CD8-positive, alpha-beta memory T cell (primary cell): ENCODE measurements around the gene SDCCAG8. TPM values are rescaled to one million over a fixed set of nuclear protein-coding genes. Genes with fewer than 3 reads are reported as not detected.

Experiments used
- CTCF ChIA-PET: fragments of 350-600 bp; sonication (Branson Sonifier 250); formaldehyde crosslinking; loops from one replicate; lab custom pipeline; 2021; ENCODE audit warnings: antibody characterized with exemption; lab: Charles Lee
- POLR2A ChIA-PET: fragments of 350-600 bp; sonication (Branson Sonifier 250); formaldehyde crosslinking; loops from one replicate; lab custom pipeline; 2021; ENCODE audit warnings: antibody characterized with exemption; lab: Charles Lee
- DNase-seq, 5 donors: peaks; one replicate each; pipeline versions ENCODE4 v3.0.0 to v3.0.0-alpha.2; 2020 to 2022; ENCODE audit warnings: mixed read lengths in 1 of 5
- H3K27ac ChIP-seq: one replicate; pipeline ENCODE4 v1.7.0; 2013; ENCODE audit warnings: low read depth, mild to moderate bottlenecking, low read length, moderate library complexity
- H3K27me3 ChIP-seq: 2 replicates; pipeline ENCODE4 v1.7.0; 2013; ENCODE audit warnings: low read length, mild to moderate bottlenecking; ENCODE audit not compliant: insufficient read depth, poor library complexity, severe bottlenecking
- H3K36me3 ChIP-seq: 2 replicates; pipeline ENCODE4 v1.7.0; 2013; ENCODE audit warnings: mild to moderate bottlenecking, low read length, moderate library complexity; ENCODE audit not compliant: insufficient read depth
- H3K4me1 ChIP-seq: 2 replicates; pipeline ENCODE4 v1.7.0; 2013; ENCODE audit warnings: mild to moderate bottlenecking, low read length, moderate library complexity; ENCODE audit not compliant: insufficient read depth
- H3K4me3 ChIP-seq: 2 replicates; pipeline ENCODE4 v1.7.0; 2013; ENCODE audit warnings: mild to moderate bottlenecking, low read length
- H3K9me3 ChIP-seq: 2 replicates; pipeline ENCODE4 v1.7.0; 2013; ENCODE audit warnings: mild to moderate bottlenecking, low read length
- H3K27ac Mint-ChIP-seq, 8 donors: one replicate each; pipeline ENCODE4 v1.8.0; 2020 to 2021; ENCODE audit warnings: mixed read lengths in 8 of 8, mild to moderate bottlenecking in 6 of 8, inconsistent platforms in 3 of 8, moderate library complexity in 3 of 8
- H3K27me3 Mint-ChIP-seq, 2 donors: one replicate each; pipeline ENCODE4 v1.8.0; 2020 to 2021; ENCODE audit warnings: mixed read lengths in 2 of 2, mild to moderate bottlenecking in 1 of 2, moderate library complexity in 1 of 2
- H3K36me3 Mint-ChIP-seq, 3 donors: one replicate each; pipeline ENCODE4 v1.8.0; 2020 to 2021; ENCODE audit warnings: mixed read lengths in 3 of 3, inconsistent platforms in 1 of 3, mild to moderate bottlenecking in 1 of 3
- H3K4me1 Mint-ChIP-seq, 3 donors: one replicate each; pipeline ENCODE4 v1.8.0; 2020 to 2021; ENCODE audit warnings: mixed read lengths in 3 of 3, inconsistent platforms in 1 of 3, mild to moderate bottlenecking in 1 of 3
- H3K4me3 Mint-ChIP-seq, 7 donors: one replicate each; pipeline ENCODE4 v1.8.0; 2020 to 2021; ENCODE audit warnings: mixed read lengths in 7 of 7, mild to moderate bottlenecking in 6 of 7, moderate library complexity in 4 of 7, inconsistent platforms in 2 of 7
- H3K9me3 Mint-ChIP-seq, 5 donors: one replicate each; pipeline ENCODE4 v1.8.0; 2020 to 2022; ENCODE audit warnings: mixed read lengths in 5 of 5, mild to moderate bottlenecking in 3 of 5, moderate library complexity in 2 of 5, inconsistent platforms in 1 of 5
- polyA plus RNA-seq: library from polyadenylated mRNA; unstranded; fragments of 300-500 nt; fragmentation: Illumina TruSeq; gene quantifications from one replicate; pipeline ENCODE4 v1.2.3, GENCODE V29; 2021
- total RNA-seq, 2 experiments: library from RNA; stranded (reverse); gene quantifications; one replicate each; pipeline ENCODE4 v1.2.3, GENCODE V29; 2021

SDCCAG8 gene
- total and polyA plus RNA-seq, 3 experiments from 2014 or later = 17.8 to 22.3 (median 18.3) TPM

- H3K4me1 Mint-ChIP-seq = peaks cover 18 to 47% (median 45%) of the 10 kb centered on the region in 3 donors
- peaks cover 0 to 1% (median 0%) of the 10 kb centered on the region in 3 donors for H3K36me3 Mint-ChIP-seq
- Histone ChIP-seq H3K4me3 (no peak overlapping the region), H3K36me3 (no peaks in the 10 kb centered on the region), H3K4me1 (peaks cover 3% of the 10 kb centered on the region), H3K27ac (no peak overlapping the region), H3K9me3 (no peaks in the 10 kb centered on the region), H3K27me3 (no peaks in the 10 kb centered on the region)
- ChIA-PET CTCF (no interaction called here), POLR2A (no interaction called here)
- H3K4me3 Mint-ChIP-seq = no peak overlapping the region
- DNase-seq = no peak
- H3K27ac Mint-ChIP-seq = peak overlapping the region in 1 of 8 donors; percentile 9
- no peaks in the 10 kb centered on the region for H3K9me3 Mint-ChIP-seq
- peaks cover 0 to 1% of the 10 kb centered on the region in 2 donors for H3K27me3 Mint-ChIP-seq
Measured at GRCh38 chr1:243247901-243248300, 7.9 kb upstream of the SDCCAG8 start.

GRCh38 chr1:243249214-243249613, 6.6 kb upstream of the SDCCAG8 start:
- H3K27ac ChIP-seq = no peak overlapping the region
- H3K27me3 ChIP-seq = no peaks in the 10 kb centered on the region
- ChIA-PET POLR2A (no interaction called here), CTCF (no interaction called here)
- DNase-seq = no peak
- peaks cover 0 to 2% (median 0%) of the 10 kb centered on the region in 3 donors for H3K36me3 Mint-ChIP-seq
- H3K9me3 Mint-ChIP-seq = no peaks in the 10 kb centered on the region
- peaks cover 0 to 2% of the 10 kb centered on the region in 2 donors for H3K27me3 Mint-ChIP-seq
- peaks cover 29 to 61% (median 55%) of the 10 kb centered on the region in 3 donors for H3K4me1 Mint-ChIP-seq
- no peak overlapping the region for H3K27ac Mint-ChIP-seq
- H3K4me1 ChIP-seq = peaks cover 13% of the 10 kb centered on the region
- no peaks in the 10 kb centered on the region for H3K9me3 ChIP-seq
- no peak overlapping the region for H3K4me3 ChIP-seq
- H3K4me3 Mint-ChIP-seq = no peak overlapping the region
- H3K36me3 ChIP-seq = no peaks in the 10 kb centered on the region

- CTCF ChIA-PET = no interaction called here
- peaks cover 0 to 6% (median 0%) of the 10 kb centered on the region in 3 donors for H3K36me3 Mint-ChIP-seq
Measured at GRCh38 chr1:243250102-243250501, 5.7 kb upstream of the SDCCAG8 start.

GRCh38 chr1:243251539-243251938, 4.3 kb upstream of the SDCCAG8 start:
- CTCF ChIA-PET = no interaction called here

More at GRCh38 chr1:243250102-243250501, 5.7 kb upstream of the SDCCAG8 start:
- H3K27ac ChIP-seq = no peak overlapping the region
- Mint-ChIP-seq H3K4me3 (peak overlapping the region in 1 of 7 donors; percentile 8), H3K4me1 (peaks cover 32 to 64% (median 59%) of the 10 kb centered on the region in 3 donors), H3K27me3 (peaks cover 0 to 8% of the 10 kb centered on the region in 2 donors), H3K27ac (no peak overlapping the region), H3K9me3 (no peaks in the 10 kb centered on the region)
- no peaks in the 10 kb centered on the region for H3K27me3 ChIP-seq
- peaks cover 13% of the 10 kb centered on the region for H3K4me1 ChIP-seq
- no peak overlapping the region for H3K4me3 ChIP-seq
- POLR2A ChIA-PET = no interaction called here
- no peaks in the 10 kb centered on the region for H3K9me3 ChIP-seq
- no peak for DNase-seq
- no peaks in the 10 kb centered on the region for H3K36me3 ChIP-seq

GRCh38 chr1:243253211-243253925, 2.5 kb upstream of the SDCCAG8 start:
- Histone ChIP-seq H3K27ac (peak overlapping the region; percentile 66), H3K4me1 (peaks cover 24% of the 10 kb centered on the region), H3K4me3 (peak overlapping the region; percentile 20), H3K9me3 (no peaks in the 10 kb centered on the region), H3K27me3 (no peaks in the 10 kb centered on the region), H3K36me3 (no peaks in the 10 kb centered on the region)
- peak overlapping the region in 7 of 8 donors; percentile 62 to 99 (median 88) for H3K27ac Mint-ChIP-seq
- H3K4me1 Mint-ChIP-seq = peaks cover 43 to 69% (median 68%) of the 10 kb centered on the region in 3 donors
- DNase-seq = peak in 1 of 5 donors; percentile 10
- H3K27me3 Mint-ChIP-seq = peaks cover 0 to 13% of the 10 kb centered on the region in 2 donors
- no peaks in the 10 kb centered on the region for H3K9me3 Mint-ChIP-seq
- POLR2A ChIA-PET = no interaction called here
- H3K4me3 Mint-ChIP-seq = peak overlapping the region; percentile 62 to 96 (median 71)
- CTCF ChIA-PET = no interaction called here
- H3K36me3 Mint-ChIP-seq = peaks cover 0 to 17% (median 0%) of the 10 kb centered on the region in 3 donors

More at GRCh38 chr1:243251539-243251938, 4.3 kb upstream of the SDCCAG8 start:
- POLR2A ChIA-PET = no interaction called here
- Mint-ChIP-seq H3K9me3 (no peaks in the 10 kb centered on the region), H3K4me1 (peaks cover 44 to 69% (median 69%) of the 10 kb centered on the region in 3 donors), H3K27ac (peak overlapping the region in 5 of 8 donors; percentile 1 to 71 (median 45)), H3K36me3 (peaks cover 0 to 17% (median 0%) of the 10 kb centered on the region in 3 donors), H3K27me3 (peaks cover 0 to 13% of the 10 kb centered on the region in 2 donors), H3K4me3 (peak overlapping the region in 1 of 7 donors; percentile 11)
- no peaks in the 10 kb centered on the region for H3K27me3 ChIP-seq
- no peak for DNase-seq
- no peaks in the 10 kb centered on the region for H3K9me3 ChIP-seq
- no peaks in the 10 kb centered on the region for H3K36me3 ChIP-seq
- no peak overlapping the region for H3K4me3 ChIP-seq
- no peak overlapping the region for H3K27ac ChIP-seq
- H3K4me1 ChIP-seq = peaks cover 15% of the 10 kb centered on the region

- peaks cover 0 to 12% of the 10 kb centered on the region in 2 donors for H3K27me3 Mint-ChIP-seq
Measured at GRCh38 chr1:243253926-243254232, 2.0 kb upstream of the SDCCAG8 start.

GRCh38 chr1:243254233-243254926, 1.5 kb upstream of the SDCCAG8 start:
- Mint-ChIP-seq H3K27me3 (peaks cover 0 to 12% of the 10 kb centered on the region in 2 donors), H3K36me3 (peaks cover 0 to 17% (median 0%) of the 10 kb centered on the region in 3 donors), H3K4me1 (peaks cover 38 to 64% (median 62%) of the 10 kb centered on the region in 3 donors), H3K4me3 (peak overlapping the region; percentile 89 to 98 (median 96)), H3K27ac (peak overlapping the region; percentile 81 to 99 (median 97)), H3K9me3 (no peaks in the 10 kb centered on the region)
- no peaks in the 10 kb centered on the region for H3K36me3 ChIP-seq
- POLR2A ChIA-PET = interaction anchor here (0.5 to 2.2 kb wide), 5 partner anchors 45 to 1717 kb away, joined by 3 to 8 read pairs (median 4); no protein-coding TSS in a partner anchor
- H3K27ac ChIP-seq = peak overlapping the region; percentile 94
- no peaks in the 10 kb centered on the region for H3K9me3 ChIP-seq
- peak in 3 of 5 donors; percentile 43 to 69 (median 56) for DNase-seq
- no peaks in the 10 kb centered on the region for H3K27me3 ChIP-seq
- H3K4me3 ChIP-seq = peak overlapping the region; percentile 71
- CTCF ChIA-PET = no interaction called here
- peaks cover 24% of the 10 kb centered on the region for H3K4me1 ChIP-seq

More at GRCh38 chr1:243253926-243254232, 2.0 kb upstream of the SDCCAG8 start:
- no peaks in the 10 kb centered on the region for H3K27me3 ChIP-seq
- peak overlapping the region; percentile 20 for H3K4me3 ChIP-seq
- Mint-ChIP-seq H3K4me3 (peak overlapping the region; percentile 71 to 97 (median 96)), H3K27ac (peak overlapping the region in 7 of 8 donors; percentile 20 to 99 (median 92)), H3K36me3 (peaks cover 0 to 17% (median 0%) of the 10 kb centered on the region in 3 donors), H3K9me3 (no peaks in the 10 kb centered on the region), H3K4me1 (peaks cover 38 to 64% (median 63%) of the 10 kb centered on the region in 3 donors)
- DNase-seq = no peak
- peak overlapping the region; percentile 66 for H3K27ac ChIP-seq
- POLR2A ChIA-PET = no interaction called here
- CTCF ChIA-PET = no interaction called here
- H3K4me1 ChIP-seq = peaks cover 24% of the 10 kb centered on the region
- H3K36me3 ChIP-seq = no peaks in the 10 kb centered on the region
- H3K9me3 ChIP-seq = no peaks in the 10 kb centered on the region
